HepG2 (cell line): ENCODE results near the gene ZNF547. TPM values are rescaled to one million over a fixed set of nuclear protein-coding genes. Genes with fewer than 3 reads are reported as not detected.
A peak's percentile ranks its signal among the peaks of the same experiment; 100 is the strongest.

Source experiments
- BHLHE40 ChIP-seq: IDR thresholded peaks from 2 replicates; pipeline ENCODE4 v1.6.1; 2011; ENCODE audit warnings: low read length, improper control_type of control experiment
- BORCS8-MEF2B ChIP-seq: sonication (generic); formaldehyde crosslinking; IDR thresholded peaks from 2 replicates; pipeline ENCODE4 v1.8.0; 2022; ENCODE audit warnings: mild to moderate bottlenecking, missing genetic modification reagents
- DRAP1 ChIP-seq: IDR thresholded peaks from 2 replicates; pipeline ENCODE4 v1.6.1; 2016; ENCODE audit warnings: missing genetic modification reagents, missing compliant biosample characterization
- EHMT2 ChIP-seq: fragments of 200-600 bp; sonication (generic); IDR thresholded peaks from 2 replicates; pipeline ENCODE4 v1.7.0; 2017; ENCODE audit warnings: antibody characterized with exemption, low read depth, low read length, borderline replicate concordance
- HNRNPH1 ChIP-seq: fragments of 200-400 bp; formaldehyde crosslinking; optimal IDR thresholded peaks from 2 replicates; pipeline ENCODE3; 2017; ENCODE audit warnings: mild to moderate bottlenecking, low read depth, low read length
- HOXD1 ChIP-seq: sonication (generic); formaldehyde crosslinking; IDR thresholded peaks from 2 replicates; pipeline ENCODE4 v1.5.0; 2020; ENCODE audit warnings: missing genetic modification reagents
- IRF2 ChIP-seq: IDR thresholded peaks from 2 replicates; pipeline ENCODE4 v1.6.1; 2018; ENCODE audit warnings: missing genetic modification reagents, missing compliant biosample characterization
- KDM5A ChIP-seq: fragments of 200-600 bp; sonication (generic); IDR thresholded peaks from 2 replicates; pipeline ENCODE4 v1.7.0; 2018; ENCODE audit warnings: antibody characterized with exemption, mild to moderate bottlenecking, low read length, borderline replicate concordance
- NR2C2 ChIP-seq: sonication (generic); formaldehyde crosslinking; IDR thresholded peaks from 2 replicates; pipeline ENCODE4 v1.4.0; 2020; ENCODE audit warnings: missing genetic modification reagents, mild to moderate bottlenecking, moderate library complexity, borderline replicate concordance
- PRDM10 ChIP-seq: sonication (generic); formaldehyde crosslinking; IDR thresholded peaks from 2 replicates; pipeline ENCODE4 v1.4.0; 2020; ENCODE audit warnings: low read depth, missing genetic modification reagents
- PTBP1 ChIP-seq: fragments of 200-400 bp; formaldehyde crosslinking; IDR thresholded peaks from 2 replicates; pipeline ENCODE4 v1.6.1; 2018; ENCODE audit warnings: low read length, low read depth; ENCODE audit not compliant: poor library complexity, severe bottlenecking
- SIX4 ChIP-seq: sonication (generic); formaldehyde crosslinking; IDR thresholded peaks from 2 replicates; pipeline ENCODE4 v1.4.0; 2020; ENCODE audit warnings: missing genetic modification reagents
- SMARCE1 ChIP-seq: fragments of 450-650 bp; IDR thresholded peaks from 2 replicates; pipeline ENCODE4 v1.6.1; 2017; ENCODE audit warnings: borderline replicate concordance
- TSC22D2 ChIP-seq: sonication (generic); formaldehyde crosslinking; IDR thresholded peaks from 2 replicates; pipeline ENCODE4 v1.5.1; 2020; ENCODE audit warnings: missing genetic modification reagents, mild to moderate bottlenecking, borderline replicate concordance
- ZBTB21 ChIP-seq: sonication (generic); formaldehyde crosslinking; IDR thresholded peaks from 2 replicates; pipeline ENCODE4 v1.4.0; 2020; ENCODE audit warnings: missing genetic modification reagents
- ZBTB49 ChIP-seq: sonication (generic); formaldehyde crosslinking; IDR thresholded peaks from 2 replicates; pipeline ENCODE4 v1.4.0; 2020; ENCODE audit warnings: missing genetic modification reagents, borderline replicate concordance
- ZBTB7B ChIP-seq: sonication (generic); formaldehyde crosslinking; IDR thresholded peaks from 2 replicates; pipeline ENCODE4 v1.4.0; 2020; ENCODE audit warnings: missing genetic modification reagents
- ZFP82 ChIP-seq: sonication (generic); formaldehyde crosslinking; IDR thresholded peaks from 2 replicates; pipeline ENCODE4 v1.5.1; 2020; ENCODE audit warnings: mild to moderate bottlenecking, missing genetic modification reagents, borderline replicate concordance
- ZNF253 ChIP-seq: sonication (generic); formaldehyde crosslinking; IDR thresholded peaks from 2 replicates; pipeline ENCODE4 v1.8.0; 2022; ENCODE audit warnings: mild to moderate bottlenecking, missing genetic modification reagents, borderline replicate concordance
- ZNF256 ChIP-seq: sonication (generic); formaldehyde crosslinking; conservative IDR thresholded peaks from 2 replicates; pipeline ENCODE4 v1.4.0; 2020; ENCODE audit warnings: missing genetic modification reagents
- ZNF546 ChIP-seq: sonication (generic); formaldehyde crosslinking; conservative IDR thresholded peaks from 2 replicates; pipeline ENCODE4 v1.8.1; 2023; ENCODE audit warnings: mild to moderate bottlenecking, missing genetic modification reagents
- ZNF790 ChIP-seq: sonication (generic); formaldehyde crosslinking; IDR thresholded peaks from 2 replicates; pipeline ENCODE4 v1.8.0; 2022; ENCODE audit warnings: missing genetic modification reagents, mild to moderate bottlenecking, borderline replicate concordance
- polyA plus RNA-seq, 8 experiments: library from polyadenylated mRNA; depleted of rRNA in 3 of 8; stranded (reverse) in 7 of 8; unstranded in 1 of 8; fragments of >200 nt; fragmentation: Illumina TruSeq in 4 of 8; extraction: Trizol in 4 of 8; gene quantifications; 2 replicates each; pipeline versions ENCODE4 v1.2.1 to v1.2.3, GENCODE V29; 2011 to 2016; ENCODE audit warnings: low read depth in 4 of 8, missing spikeins in 1 of 8, mixed read lengths in 1 of 8; ENCODE audit not compliant: insufficient read depth in 1 of 8
- total RNA-seq, 5 experiments: library from RNA; depleted of rRNA; stranded (reverse); fragments of >200 nt; fragmentation: Illumina TruSeq; extraction: Trizol; gene quantifications; 2 replicates each; pipeline ENCODE4 v1.2.3, GENCODE V29; 2016; ENCODE audit warnings: low read depth in 1 of 5
- TF ChIP-seq, protein P1 (sequence below): IDR thresholded peaks from 2 replicates; pipeline ENCODE4 v1.6.1; 2016; ENCODE audit warnings: low read depth, borderline replicate concordance

The ZNF547 gene
- total and polyA plus RNA-seq, 2 of the 13 experiments (the other 11 are each of a cell fraction or from before 2014, with no cell fraction given), result 2.0 to 2.6 TPM

DNA sequence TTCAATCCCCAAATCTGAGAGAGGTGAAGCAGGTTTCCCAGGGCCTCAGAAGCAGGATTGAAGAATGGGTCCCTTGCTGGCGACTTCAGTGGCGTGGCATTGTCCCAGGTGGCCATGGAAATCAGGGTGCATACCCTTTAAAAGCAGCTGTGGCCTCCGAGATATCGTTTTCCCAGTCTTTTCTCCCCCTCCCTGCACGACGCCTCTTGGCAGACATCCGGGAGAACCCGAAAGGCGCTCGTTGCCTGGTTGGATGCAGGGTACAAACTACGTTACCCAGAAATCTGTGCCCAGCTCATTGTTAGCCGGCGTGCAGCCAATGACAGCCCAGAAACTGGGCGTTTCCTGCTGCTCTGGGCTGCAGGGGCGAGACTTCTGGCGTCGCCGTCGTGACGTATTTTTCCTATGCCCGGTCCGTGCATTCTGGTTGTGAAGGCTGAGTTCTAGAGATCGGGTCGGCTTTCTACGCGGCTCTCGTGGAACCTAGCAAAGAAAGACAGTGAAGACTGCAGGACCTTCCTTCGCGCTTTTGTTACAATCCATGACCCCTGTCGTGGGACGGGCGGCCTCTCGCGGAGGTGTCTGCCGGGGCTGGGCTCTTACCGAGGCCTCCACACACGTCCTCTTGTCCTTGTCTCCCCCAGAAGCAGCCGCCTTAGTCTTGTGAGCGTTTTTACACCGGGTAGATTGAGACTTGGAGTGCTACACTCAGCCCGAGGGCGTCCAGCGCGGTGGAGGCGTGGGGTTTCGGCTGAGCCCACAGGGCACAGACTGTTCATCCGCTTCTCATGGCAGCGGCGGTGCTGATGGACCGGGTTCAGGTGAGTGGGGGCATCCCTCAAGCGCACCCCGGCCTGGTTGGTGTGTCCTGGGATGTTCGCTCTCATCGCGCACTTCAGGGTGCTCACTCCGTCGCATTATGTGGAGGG, 12.2 kb upstream of the ZNF547 start, which contains the start of gene ZNF304 (continued):
- TF ChIP-seq ZBTB49 (CRISPR knock-in tag) (no peak), ZNF256 (CRISPR knock-in tag) (no peak), ZBTB7B (CRISPR knock-in tag) (no peak), SIX4 (CRISPR knock-in tag) (no peak), HNRNPH1 (no peak), EHMT2 (no peak), PTBP1 (no peak), BHLHE40 (no peak), HOXD1 (CRISPR knock-in tag) (no peak), TSC22D2 (CRISPR knock-in tag) (peak; percentile 40; the same call in 1 of the 2 replicates), NR2C2 (CRISPR knock-in tag) (peak; percentile 79), KDM5A (peak; percentile 84), IRF2 (CRISPR knock-in tag) (peak; percentile 89), BORCS8-MEF2B (CRISPR knock-in tag) (peak; percentile 65; the same call in 1 of the 2 replicates), ZBTB21 (CRISPR knock-in tag) (peak; percentile 71), ZNF546 (CRISPR knock-in tag) (0 out of 2 replicates have a peak, but pooled peaks have one; percentile 14), ZNF253 (CRISPR knock-in tag) (peak; percentile 34; the same call in 1 of the 2 replicates), DRAP1 (CRISPR knock-in tag) (peak; percentile 51; the same call in 1 of the 2 replicates), ZFP82 (CRISPR knock-in tag) (no peak), ZNF790 (CRISPR knock-in tag) (0 out of 2 replicates have a peak, but pooled peaks have one; percentile 35), PRDM10 (CRISPR knock-in tag) (peak; percentile 54; the same call in 1 of the 2 replicates), SMARCE1 (no peak)
- TF ChIP-seq, protein P1, sequence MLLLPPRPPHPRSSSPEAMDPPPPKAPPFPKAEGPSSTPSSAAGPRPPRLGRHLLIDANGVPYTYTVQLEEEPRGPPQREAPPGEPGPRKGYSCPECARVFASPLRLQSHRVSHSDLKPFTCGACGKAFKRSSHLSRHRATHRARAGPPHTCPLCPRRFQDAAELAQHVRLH (CRISPR knock-in tag), result peak; percentile 50; the same call in 1 of the 2 replicates
